ENCODE results near the gene PPP1R18.

GRCh38 chr6:30717129-30717844, 30.8 kb upstream of the PPP1R18 start, which contains the start of gene MDC1:
- TF ChIP-seq POLR2A (IDR thresholded peaks at IDR 0.05), result peak in 1 of 2 donors; percentile 94
- peak in 5 of 6 experiments; percentile 20 to 49 (median 43) for TF ChIP-seq CTCF (IDR thresholded peaks at IDR 0.05)

Measured in thyroid gland (tissue), 4 donors.